Midbrain (tissue), 1 donor: ENCODE data around the gene PPP2R2C.

Experiments used
- DNase-seq: peaks from one replicate; lab custom pipeline; 2025; lab: John Stamatoyannopoulos, UW

Gene PPP2R2C

DNA sequence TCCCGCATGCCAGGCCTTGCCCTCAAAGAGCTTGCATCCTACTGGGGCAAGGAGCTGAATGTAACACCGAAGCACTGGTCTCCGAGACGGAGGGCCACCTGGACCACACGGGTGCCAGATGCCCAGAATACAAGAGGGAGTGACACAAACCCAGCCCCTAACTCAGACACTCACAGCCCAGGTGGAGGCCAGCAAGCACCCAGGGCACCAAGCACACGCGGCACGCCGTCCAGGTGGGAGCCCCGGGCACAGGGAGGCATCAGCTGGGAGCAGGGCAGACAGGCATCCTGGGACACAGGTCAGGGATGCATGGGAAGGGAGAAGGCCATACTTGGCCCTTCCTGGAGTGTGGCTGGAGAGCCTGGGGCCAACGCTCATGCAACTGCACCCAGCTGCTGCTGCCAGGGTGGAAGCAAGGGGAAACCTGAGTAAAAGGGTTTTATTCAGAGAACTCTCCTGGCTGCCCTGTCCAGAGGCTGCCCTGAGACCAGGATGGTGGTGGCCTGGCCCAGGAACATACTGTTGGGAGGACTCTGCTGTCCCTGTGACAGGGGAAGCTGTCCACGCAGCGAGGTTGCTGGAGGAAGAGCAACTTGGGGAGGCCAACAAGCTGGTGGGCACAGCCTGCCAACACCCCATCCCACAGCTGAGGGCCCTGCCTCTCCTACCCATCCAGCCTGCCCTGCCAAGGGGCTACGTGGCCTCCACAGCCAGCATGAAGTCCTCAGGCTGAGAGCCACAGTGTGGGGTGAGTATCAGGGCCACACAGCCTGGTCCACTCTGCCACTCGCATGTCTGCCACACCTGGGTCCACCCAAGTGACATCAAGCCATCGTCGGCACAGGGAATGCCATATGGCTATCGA, 22.2 kb upstream of the PPP2R2C start:
- DNase-seq: no peak

DNA sequence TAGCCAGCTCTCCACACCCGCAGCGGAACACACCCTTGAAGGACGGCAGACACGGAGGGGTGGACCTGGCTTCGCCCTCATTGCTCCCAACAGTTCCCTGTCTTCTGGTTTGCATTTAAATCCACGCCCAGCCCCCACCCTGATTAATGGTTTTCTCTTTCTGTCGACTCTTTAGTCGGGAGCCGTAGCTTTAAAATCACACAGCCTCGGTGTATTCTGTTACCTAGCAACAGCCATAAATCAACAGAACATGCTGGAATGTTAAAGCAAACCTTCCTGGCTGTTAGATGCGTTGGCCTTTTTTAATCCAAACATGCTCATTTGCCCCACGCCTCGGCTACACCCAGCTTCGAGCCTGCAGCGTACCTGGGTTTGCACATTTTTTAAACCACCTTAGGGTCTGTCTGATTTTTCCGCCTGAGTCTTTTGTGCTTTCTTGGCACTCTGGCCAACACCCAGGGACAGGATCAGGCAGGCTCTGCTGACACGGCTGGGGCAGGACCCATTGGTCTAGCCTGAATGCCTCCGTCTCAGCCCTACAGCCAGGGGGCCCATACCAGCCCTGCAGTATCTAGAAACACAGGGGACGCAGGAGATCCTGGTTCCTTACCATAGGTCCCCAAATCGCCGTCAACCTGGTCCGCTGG, 21.4 kb upstream of the PPP2R2C start:
- DNase-seq: no peak

DNA sequence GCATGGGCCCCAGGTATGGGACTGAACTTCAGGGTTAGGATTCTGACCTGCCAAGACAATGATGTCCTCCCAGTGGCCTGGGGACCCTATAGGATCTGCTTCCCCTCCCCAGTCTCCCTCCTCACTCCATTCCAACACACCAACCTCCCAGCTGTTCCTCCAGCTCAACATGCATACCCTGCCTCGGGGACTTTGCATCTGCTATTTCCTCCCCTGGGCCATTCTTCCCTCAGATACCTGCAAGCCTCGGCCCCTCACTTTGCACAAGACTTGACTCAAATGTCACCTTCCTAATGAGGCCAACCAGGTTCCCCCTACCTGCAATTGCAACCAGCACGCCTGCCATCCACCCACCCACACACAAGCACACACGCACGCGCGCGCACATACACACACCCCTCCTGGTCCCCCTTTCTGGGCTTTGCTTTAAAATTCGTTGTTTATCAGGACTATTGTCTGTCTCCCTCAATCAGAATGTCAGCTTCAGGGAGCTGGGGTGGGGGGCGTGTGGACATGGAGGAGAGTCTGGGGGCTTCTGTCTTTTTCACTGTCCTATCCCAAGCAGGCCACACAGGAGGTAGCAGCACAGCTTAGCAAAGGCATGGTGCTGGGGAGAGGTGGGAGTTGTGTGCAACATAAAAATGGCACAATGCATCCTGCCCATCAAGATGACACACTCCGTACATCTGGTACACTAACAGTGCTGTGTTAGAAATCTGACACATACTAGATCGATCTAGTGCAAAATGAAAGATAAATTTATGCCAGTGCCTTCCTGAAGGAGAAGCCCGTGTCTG, 20.6 kb upstream of the PPP2R2C start:
- DNase-seq: no peak

DNA sequence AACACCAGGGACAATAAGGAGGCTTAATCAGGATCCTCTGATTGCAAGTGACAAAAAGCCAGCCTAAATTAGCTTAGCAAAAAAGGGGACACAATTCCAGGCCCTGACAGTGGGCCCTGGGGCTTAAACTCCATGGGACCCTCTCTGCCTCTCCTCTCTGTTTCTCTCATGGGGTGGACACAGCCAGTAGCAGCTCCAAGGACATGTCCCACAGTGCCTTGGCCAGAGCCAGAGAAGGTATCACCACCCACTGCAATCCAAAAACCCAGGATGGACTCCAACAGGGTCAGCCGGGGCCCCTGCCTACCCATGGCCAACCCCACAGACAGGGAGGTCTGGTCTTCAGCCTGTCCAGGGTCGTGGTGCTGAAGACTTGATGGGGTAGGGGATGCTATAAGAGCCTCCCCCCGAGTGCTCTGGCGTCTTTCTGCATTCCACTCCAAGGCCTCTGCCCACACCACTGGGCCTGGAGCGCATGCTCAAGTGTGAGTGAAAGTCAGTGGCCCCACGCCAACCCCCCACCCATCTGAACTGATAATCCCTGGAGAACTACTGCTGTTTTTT, 19.7 kb upstream of the PPP2R2C start:
- no peak for DNase-seq

DNA sequence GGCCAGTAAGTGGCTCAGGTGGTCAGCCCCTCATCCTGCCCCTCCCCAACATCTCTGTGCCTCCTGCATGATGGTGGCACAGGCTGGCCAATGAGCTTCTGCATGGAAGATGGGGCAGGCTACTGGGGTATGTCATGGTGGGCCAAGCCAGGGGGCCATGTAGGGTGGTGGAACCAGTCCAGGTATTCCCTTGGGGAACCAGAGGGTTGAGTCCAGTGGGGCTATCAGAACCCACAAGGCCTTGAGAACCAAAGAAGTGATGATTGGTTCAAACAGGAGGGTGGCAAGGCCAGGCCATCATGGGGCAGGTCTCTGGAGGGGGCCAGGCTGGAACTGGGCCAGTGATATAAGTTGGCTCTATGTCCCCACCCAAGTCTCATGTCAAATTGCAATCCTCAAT, 18.8 kb upstream of the PPP2R2C start:
- no peak for DNase-seq

DNA sequence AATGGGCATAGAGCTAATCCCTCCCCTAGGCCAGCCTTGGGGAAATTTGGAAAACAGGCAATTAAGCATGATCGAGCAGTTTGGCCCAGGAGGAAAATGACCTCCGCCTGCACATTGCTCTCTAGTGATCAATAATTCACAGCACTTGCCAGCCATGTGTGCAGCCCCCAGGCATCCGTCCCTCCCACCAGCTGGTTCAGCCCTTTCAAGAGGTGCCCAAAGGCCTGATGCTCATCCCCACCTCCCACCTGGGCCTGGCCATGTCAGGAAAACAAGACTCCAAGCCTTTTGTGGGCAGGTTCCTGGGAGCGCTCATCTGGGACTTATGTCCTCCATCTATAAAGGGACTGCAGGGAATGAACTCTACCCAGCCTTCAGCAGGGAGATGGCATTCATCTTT, 17.5 kb upstream of the PPP2R2C start:
- DNase-seq: no peak

DNA sequence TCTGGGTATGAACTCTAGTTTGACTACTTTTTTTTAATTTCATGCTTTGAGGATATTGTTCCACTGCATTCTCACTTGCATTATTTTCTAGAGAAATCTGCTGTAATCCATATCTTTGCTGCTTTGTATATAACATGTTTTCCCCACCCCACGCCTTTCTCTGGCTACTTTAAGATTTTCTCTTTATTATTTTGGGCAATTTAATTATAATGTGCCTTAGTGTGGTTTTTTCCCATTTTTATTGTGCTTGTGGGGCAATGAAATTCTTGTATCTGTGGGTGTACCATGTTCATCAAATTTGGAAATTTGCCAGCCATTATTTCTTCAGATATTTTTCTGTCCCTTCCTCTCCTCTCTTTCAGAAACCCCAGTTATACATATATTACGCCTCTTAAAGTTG, 15.1 kb upstream of the PPP2R2C start:
- no peak for DNase-seq

DNA sequence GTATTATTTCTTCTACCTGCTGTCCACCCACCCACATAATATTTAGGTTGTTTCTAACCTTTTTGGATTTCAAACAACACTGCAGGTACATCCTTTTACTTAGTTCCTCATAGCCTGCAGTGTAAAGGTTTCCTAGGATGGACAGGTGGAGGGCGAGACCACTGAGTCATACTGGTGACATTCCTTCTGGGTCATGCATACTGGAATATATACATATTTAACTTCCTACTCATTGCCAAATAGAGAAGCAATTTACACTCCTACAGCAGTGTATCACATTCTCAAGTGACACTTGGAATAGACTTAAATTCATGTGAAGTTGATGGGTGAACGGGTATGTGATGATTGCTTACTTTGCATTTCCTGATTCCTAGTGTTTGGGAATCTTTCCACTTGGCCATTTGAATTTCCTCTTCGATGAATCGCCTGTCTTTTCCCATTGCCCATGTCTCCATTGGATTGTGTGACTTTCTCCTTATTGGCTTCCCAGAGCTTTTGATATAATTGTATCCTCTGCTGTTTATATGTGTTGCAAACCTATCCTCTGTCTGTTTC, 8.2 kb upstream of the PPP2R2C start:
- no peak for DNase-seq

DNA sequence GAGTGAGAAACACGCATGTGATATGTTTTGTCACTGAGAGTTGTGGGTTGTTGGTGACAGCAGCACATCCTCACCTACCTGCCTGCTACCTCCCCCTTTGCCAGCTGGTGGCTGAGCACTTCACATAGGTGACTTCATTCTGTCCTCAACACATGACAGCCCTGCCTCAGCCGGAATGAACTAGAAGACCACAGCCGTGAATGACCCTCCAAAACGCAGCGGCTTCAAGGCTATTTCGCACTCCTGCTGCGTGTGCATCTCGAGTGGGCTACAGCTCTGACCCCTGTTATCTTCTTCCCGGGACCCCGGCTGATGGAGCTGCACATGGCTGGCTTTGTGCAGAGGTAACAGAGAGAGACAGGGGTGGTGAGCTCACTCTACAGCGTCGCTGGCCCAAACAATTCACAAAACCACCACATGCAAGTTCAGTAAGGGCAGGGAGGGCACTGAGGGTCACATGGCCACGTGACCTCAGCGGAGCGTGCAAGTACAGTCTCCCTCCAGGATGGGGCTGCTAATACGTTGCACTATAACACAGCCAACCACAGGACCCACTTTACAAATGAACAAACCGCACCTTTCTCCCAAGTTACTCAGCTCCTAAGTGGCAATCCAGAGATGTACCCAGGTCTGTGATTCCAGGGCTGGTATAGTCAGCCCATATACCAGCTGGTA, 6.3 kb upstream of the PPP2R2C start:
- DNase-seq: no peak

DNA sequence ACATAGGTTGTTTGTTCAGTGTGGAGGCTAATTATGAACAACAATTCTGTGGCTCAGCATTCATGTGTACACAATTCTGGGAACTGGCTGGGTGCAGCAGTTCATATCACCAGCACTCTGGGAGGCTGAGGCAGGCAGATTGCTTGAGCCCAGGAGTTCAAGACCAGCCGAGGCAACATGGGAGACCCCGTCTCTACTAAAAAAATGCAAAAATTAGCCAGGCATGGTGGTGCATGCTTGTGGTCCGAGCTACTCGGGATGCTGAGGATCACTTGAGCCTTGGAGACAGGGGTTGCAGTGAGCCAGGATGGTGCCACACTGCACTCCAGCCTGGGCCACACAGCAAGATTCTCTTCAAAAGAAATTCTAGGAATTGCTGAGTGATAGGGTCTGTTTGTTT, 4.5 kb upstream of the PPP2R2C start:
- no peak for DNase-seq

DNA sequence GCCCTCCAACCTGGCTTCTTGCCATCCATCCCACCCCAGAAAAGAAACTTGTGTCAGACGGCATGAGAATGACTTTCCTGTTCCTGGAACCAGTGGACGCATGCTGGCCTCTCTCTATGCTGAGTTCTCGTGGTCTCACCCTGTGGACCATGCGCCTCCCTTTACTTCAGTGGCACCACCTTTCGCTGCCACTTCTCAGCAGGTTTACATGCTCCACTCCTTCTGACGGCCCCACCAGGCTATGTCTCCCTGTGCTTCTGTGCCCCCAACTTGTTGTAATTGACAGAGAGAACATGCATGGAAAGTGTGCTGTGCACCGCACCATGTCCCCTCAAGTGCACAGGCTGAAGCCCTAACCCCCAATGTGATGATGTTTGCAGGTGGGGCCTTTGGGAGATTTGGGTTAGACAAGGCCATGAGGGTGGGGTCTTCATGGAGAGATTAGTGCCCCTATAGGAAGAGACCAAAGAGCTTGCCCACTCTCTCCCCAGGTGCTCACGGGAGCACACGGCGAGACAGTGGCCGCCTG, 3.1 kb upstream of the PPP2R2C start:
- no peak for DNase-seq

DNA sequence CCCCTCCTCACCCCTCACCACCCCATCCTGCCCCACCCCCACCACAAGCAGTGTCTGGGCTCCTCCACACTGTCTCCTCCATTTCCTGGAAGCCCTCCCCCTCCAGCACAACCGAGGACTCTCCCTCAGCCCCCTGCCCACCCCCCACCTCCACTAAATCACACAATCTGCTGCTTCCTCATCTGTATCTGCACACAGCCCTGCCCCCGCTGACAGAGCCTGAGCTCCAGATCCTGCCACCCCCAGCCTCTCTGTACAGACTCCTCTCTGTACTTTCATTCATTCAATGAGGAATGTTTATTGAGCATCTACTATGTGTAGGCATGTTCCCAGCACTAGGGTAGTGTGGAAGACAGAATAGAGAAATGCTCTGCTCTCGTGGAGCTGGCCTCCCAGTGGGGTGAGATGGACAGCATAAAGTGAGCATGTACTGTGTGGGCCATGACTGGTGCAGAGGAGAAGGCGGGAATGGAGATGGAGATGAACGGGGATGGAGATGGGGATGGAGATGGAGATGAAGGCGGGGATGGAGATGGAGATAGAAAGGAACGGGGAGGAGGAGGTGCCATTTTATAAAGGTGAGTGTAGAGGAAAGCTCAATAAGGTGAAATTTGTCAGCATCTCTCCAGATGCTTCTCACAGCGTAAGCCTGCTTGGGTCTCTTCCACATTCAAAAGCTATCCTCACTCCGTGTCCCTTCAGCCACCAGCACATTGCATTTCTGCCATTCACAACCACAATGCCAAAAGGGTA, 2.5 kb upstream of the PPP2R2C start:
- DNase-seq: no peak

DNA sequence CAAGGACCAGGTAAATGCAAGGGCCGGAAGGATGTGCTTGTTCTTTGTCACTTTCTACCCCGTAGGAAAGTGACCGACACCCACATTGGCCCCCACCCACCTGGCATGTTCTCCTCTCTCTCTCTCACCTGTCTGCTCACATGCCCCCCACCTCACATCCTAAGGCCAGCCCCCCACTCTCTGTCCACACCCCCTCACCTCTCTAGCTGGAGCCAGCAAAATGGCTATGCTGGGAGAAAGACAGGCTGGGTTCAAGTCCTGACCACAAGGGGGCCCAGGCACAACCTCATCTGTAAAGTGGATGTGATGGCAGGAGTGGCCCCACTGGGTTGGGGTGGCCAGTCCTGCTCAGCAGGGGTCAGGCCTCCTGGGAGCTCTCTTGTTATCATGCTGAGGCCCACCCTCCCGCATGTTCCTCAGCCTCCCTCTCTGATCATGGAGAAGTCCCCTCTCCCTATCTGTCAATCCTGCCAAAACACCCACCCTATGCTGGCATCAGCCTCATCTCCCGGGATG, 1.7 kb upstream of the PPP2R2C start:
- DNase-seq: no peak

DNA sequence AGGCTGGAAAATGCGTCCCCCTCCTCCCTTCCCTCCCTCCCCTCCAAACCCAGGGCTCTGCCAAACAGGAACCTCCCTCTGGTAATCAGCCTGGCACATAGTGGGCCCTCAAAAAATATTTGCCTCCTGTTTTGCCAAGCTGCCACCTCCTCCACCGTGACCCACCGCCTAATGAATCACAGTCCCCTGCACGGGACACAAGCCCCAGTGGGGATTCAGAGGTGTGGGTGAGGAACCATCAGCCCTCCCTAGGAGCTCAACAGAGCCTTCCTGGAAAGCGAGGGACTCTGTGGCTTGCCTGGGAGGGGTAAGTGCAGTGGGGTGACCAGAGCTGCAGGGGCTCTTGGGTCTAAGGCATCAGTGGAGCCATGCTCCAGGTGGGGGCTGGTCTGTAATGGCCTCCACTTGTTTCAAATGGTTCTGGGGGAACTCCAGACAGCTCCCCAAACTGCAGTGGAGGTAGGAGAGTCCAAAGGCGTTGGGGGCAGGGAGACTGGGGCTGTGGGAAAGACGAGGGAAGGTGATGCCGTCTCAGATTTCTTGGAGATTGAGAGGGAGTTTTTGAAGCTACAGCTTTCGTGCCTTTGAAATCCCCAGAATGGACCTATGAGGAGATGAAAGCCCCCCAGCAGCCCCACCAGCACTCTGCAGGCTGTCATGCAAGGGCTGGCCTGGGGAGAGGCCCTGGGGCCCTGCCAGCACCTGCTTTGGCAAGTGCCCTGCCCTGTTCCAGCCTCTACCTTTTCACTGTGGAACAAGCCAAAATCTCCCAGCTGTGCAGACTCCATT, 1.0 kb upstream of the PPP2R2C start:
- no peak for DNase-seq

DNA sequence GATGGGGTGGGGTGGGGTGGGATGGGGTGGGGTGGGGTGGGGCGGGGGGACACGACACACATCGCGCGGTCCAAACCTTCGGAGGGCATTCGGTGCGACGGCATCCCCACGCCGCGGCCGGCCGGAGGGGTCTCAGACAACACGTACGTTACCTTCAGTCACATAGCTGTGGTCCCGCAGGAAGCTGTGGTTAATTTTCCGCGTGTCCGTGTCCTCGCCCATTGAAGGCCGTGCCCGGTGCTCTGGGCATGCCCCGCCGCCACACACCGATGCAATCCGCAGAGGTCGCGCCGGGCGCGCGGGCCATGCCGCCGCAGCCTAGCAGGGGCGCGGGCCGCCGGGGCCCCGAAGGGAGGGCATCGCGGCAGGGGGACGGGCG, 417 bp downstream of the PPP2R2C start:
- no peak for DNase-seq

DNA sequence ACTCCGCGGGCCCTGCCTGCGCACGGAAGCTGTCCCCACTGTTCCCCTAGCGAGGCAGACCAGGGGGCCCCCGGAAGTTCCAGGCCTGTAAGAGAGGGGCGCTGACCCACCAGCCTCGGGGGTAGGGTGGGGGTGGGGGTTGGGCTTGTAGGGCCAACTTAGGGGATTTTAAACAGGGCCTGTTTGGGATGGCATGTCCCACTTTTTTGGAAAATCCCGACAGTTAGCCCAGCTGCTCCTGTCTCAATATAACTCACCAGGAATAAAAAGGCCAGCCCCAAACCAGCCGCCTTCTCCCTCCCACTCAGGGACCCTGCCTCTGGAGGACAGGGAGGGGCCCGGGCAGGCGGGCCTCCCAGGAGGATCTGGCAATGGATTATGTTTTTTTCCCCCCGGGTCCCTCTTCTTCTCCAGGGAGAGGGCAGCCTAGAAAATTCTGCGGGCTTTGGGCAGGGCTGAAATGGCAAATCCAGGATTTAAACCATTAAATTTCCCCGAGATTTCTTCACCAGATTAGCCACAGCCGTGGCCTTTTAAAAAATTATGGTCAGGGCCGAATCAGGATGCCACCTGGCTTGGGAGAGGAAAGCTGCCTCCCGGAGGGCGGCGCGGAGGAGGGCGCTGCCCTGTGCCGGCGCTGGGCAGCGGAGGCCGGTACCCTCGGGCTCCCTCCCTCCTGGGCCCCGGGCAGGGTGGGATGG, 957 bp downstream of the PPP2R2C start:
- DNase-seq: peak; percentile 69

DNA sequence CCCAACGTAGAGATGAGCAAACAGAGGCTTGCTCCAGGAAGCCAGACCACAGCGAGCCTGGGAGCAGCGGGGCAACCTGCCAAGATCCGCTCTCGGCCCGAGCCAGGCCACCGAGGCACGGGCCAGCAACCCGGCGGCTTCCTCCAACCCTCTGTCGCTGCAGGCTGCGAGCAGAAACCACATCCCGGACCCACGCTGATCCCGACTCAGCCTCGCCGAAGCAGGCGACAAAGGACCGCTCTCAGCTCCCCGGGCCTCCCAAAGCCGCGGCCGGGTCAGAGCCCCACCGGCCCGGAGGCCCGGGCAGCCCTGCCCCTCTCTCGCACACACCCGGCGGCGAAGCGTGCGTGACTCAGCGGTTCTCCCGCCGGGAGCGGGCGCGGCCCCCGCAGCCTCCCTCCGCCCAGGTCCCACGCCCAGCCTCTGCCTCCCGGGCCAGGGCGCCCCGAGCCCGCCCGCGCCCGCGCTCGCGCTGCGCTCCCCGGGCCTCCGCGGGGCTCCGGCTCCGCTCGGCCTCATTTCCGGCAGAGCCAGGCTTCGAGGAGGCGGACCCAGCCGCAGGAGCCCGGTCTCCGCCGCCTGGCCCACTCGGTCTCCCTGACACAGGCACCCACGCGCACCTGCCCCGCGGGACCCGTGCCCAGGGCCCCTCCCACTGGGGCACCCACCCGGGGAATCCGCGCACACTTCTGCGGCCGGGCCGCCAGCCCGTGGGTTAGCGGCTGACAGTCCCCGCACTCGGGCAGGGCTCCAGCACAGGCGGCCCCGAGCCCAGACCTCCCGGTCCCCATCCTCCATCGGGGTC, 1.7 kb downstream of the PPP2R2C start:
- DNase-seq: peak; percentile 83

DNA sequence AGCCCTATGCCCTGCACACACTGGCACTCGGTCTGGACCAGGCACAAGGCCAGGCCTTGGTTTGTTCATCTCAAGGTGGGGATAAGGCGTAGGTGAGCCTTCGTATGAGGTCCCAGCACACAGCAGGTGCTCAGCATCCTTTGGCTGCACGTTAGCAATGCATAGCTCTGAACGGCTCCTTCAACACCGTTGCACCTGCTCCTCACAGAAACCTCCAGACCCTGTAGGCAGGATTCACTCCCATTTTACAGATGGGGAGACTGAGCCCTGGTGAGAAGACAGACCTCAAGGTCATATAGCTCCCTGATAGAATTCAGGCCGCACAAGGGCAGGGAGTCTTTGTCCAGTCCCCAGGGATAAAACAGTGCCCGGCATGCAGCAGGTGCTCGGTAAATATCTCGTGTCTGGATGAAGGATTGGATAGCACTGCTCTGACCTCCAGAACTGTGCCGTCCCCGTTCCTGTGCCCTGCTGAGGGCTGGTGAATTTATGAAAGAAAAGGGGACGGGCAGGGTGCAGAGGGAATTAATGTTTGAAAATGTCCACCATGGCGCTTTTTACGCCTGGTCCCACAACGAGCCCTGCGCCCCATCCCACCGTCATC, 2.4 kb downstream of the PPP2R2C start:
- no peak for DNase-seq
